ENCODE data around the gene CRYGN. TPM values are rescaled to one million over a fixed set of nuclear protein-coding genes. Genes with fewer than 3 reads are reported as not detected.

CRYGN gene
- total RNA-seq, 1 donor from 2014 or later = not detected

GRCh38 chr7:151411551-151411950 lies 28.4 kb downstream of the CRYGN start:
- H3K9me3 ChIP-seq = no peaks in the 10 kb centered on the region
- no peak for DNase-seq (ENCODE audit: extremely low spot score in 2 of 2)
- H3K27ac ChIP-seq = no peak overlapping the region
- no peak overlapping the region for H3K4me3 ChIP-seq
- intact Hi-C loops (cut with DNase I) = no loop called here
- H3K27me3 ChIP-seq = no peaks in the 10 kb centered on the region
- peaks cover 26% of the 10 kb centered on the region for H3K4me1 ChIP-seq
- H3K36me3 ChIP-seq = no peaks in the 10 kb centered on the region
- TF ChIP-seq POLR2AphosphoS5 (IDR thresholded peaks at IDR 0.05; ENCODE audit: insufficient read depth in 1 of 2, low read depth in 1 of 2) = no peak
- no peak for TF ChIP-seq POLR2A (IDR thresholded peaks at IDR 0.05)
- no peak for TF ChIP-seq CTCF (IDR thresholded peaks at IDR 0.05)

GRCh38 chr7:151410405-151411390 lies 29.2 kb downstream of the CRYGN start:
- Histone ChIP-seq H3K36me3 (no peaks in the 10 kb centered on the region), H3K27ac (peak overlapping the region; percentile 81), H3K9me3 (no peaks in the 10 kb centered on the region), H3K4me3 (peak overlapping the region; percentile 62 to 80), H3K4me1 (peaks cover 21% of the 10 kb centered on the region), H3K27me3 (no peaks in the 10 kb centered on the region)
- TF ChIP-seq CTCF (IDR thresholded peaks at IDR 0.05) (no peak), POLR2AphosphoS5 (IDR thresholded peaks at IDR 0.05; ENCODE audit: insufficient read depth in 1 of 2, low read depth in 1 of 2) (peak in 1 of 2 donors; percentile 69)
- intact Hi-C loops (cut with DNase I) = no loop called here
- no peak for DNase-seq (ENCODE audit: extremely low spot score in 2 of 2)

- peak within 1 kb of the TSS; percentile 81 for H3K27ac ChIP-seq
- H3K4me3 ChIP-seq = peak within 1 kb of the TSS; percentile 62 to 80
- peaks cover 21% of the 10 kb centered on the region for H3K4me1 ChIP-seq
- intact Hi-C loops (cut with DNase I) = no loop called here
- TF ChIP-seq POLR2AphosphoS5 (IDR thresholded peaks at IDR 0.05; ENCODE audit: insufficient read depth in 1 of 2, low read depth in 1 of 2) = no peak
- no peak for TF ChIP-seq CTCF (IDR thresholded peaks at IDR 0.05)
- TF ChIP-seq POLR2A (IDR thresholded peaks at IDR 0.05) = peak in 1 of 2 donors; percentile 21
- H3K36me3 ChIP-seq = no peaks in the 10 kb centered on the region
- no peak for DNase-seq (ENCODE audit: extremely low spot score in 2 of 2)
- no peaks in the 10 kb centered on the region for H3K9me3 ChIP-seq
- H3K27me3 ChIP-seq = no peaks in the 10 kb centered on the region
Measured at GRCh38 chr7:151409667-151410404, 30.1 kb downstream of the CRYGN start, which contains the start of gene WDR86. Gene WDR86, minus strand, starts transcription at chr7:151410038. Its CDS starts 449 bp downstream, at chr7:151409589.

- H3K4me1 ChIP-seq = peaks cover 26% of the 10 kb centered on the region
- H3K27me3 ChIP-seq = no peaks in the 10 kb centered on the region
- H3K36me3 ChIP-seq = no peaks in the 10 kb centered on the region
- H3K4me3 ChIP-seq = peak overlapping the region; percentile 62 to 80
- no peaks in the 10 kb centered on the region for H3K9me3 ChIP-seq
- intact Hi-C loops (cut with DNase I) = no loop called here
- peak overlapping the region; percentile 81 for H3K27ac ChIP-seq
- DNase-seq (ENCODE audit: extremely low spot score in 2 of 2) = no peak
- TF ChIP-seq POLR2A (IDR thresholded peaks at IDR 0.05) = no peak
- no peak for TF ChIP-seq POLR2AphosphoS5 (IDR thresholded peaks at IDR 0.05; ENCODE audit: insufficient read depth in 1 of 2, low read depth in 1 of 2)
- TF ChIP-seq CTCF (IDR thresholded peaks at IDR 0.05) = no peak
Measured at GRCh38 chr7:151408839-151409666, 30.9 kb downstream of the CRYGN start.
